Transverse colon (tissue), 3 donors: Measurements from ENCODE around the gene CCDC186.

ENCODE experiments used
- CTCF ChIP-seq, 5 experiments: fragments of 200-600 bp in 3 of 5; fragments of 450-650 bp in 2 of 5; sonication (generic) in 3 of 5; IDR thresholded peaks; 1 replicate in 2 of 5; 2 replicates in 3 of 5; pipeline ENCODE4 v1.5.1; 2016 to 2017; ENCODE audit warnings: antibody characterized with exemption in 5 of 5, inconsistent platforms in 3 of 5, mild to moderate bottlenecking in 2 of 5, moderate library complexity in 1 of 5
- EP300 ChIP-seq: sonication (generic); formaldehyde crosslinking; IDR thresholded peaks from one replicate; pipeline ENCODE4 v1.6.1; 2017; ENCODE audit warnings: antibody characterized with exemption, low read depth
- POLR2A ChIP-seq: fragments of 450-650 bp; IDR thresholded peaks from one replicate; pipeline ENCODE4 v1.6.1; 2016; ENCODE audit warnings: antibody characterized with exemption, mild to moderate bottlenecking, moderate library complexity

- TF ChIP-seq CTCF (IDR thresholded peaks at IDR 0.05) (no peak), EP300 (no peak), POLR2A (peak; percentile 87)
Measured at GRCh38 chr10:114173921-114174694, at the start of gene CCDC186.
